C4-2B (cell line): Measurements from ENCODE around the gene TBC1D22A.

Source experiments
- CTCF ChIP-seq: fragments of 450-650 bp; conservative IDR thresholded peaks from 2 replicates; pipeline ENCODE4 v1.5.1; 2017; ENCODE audit warnings: mild to moderate bottlenecking
- ZFX ChIP-seq: fragments of 450-650 bp; IDR thresholded peaks from 2 replicates; pipeline ENCODE4 v1.6.1; 2017

- no peak for TF ChIP-seq CTCF
- TF ChIP-seq ZFX: no peak
Observed at GRCh38 chr22:47145883-47146282, 383.4 kb downstream of the TBC1D22A start.
